GM12878 (cell line): Measurements from ENCODE around the gene CTSK. TPM values are rescaled to one million over a fixed set of nuclear protein-coding genes. Genes with fewer than 3 reads are reported as not detected.

Experiments
- ATAC-seq: fragments of 200-7000 bp; cut with Tn5 transposase; 3 replicates; pipeline ENCODE4 v1.9.1; 2020; ENCODE audit warnings: mild to moderate bottlenecking, moderate library complexity
- BruUV-seq: library from RNA; stranded (reverse); fragments of 400-500 nt; replicated peaks from 2 replicates; lab custom pipeline; 2021; lab: Mats Ljungman, UMichigan
- CTCF ChIA-PET: fragments of 300-600 bp; sonication (Branson Sonifier 250); formaldehyde crosslinking; extraction: SDS; loops from one replicate; lab custom pipeline; 2021; ENCODE audit warnings: inconsistent platforms; lab: Yijun Ruan, JAX
- POLR2A ChIA-PET: fragments of 350-600 bp; formaldehyde crosslinking; extraction: SDS; loops from one replicate; lab custom pipeline; 2021; ENCODE audit warnings: inconsistent platforms; lab: Charles Lee
- RAD21 ChIA-PET: fragments of 300-600 bp; sonication (Branson Sonifier 250); formaldehyde crosslinking; loops from one replicate; lab custom pipeline; 2023; ENCODE audit warnings: antibody characterized with exemption; ENCODE audit not compliant: unreplicated experiment; lab: Charles Lee
- SMC1A ChIA-PET: fragments of 300-600 bp; sonication (Branson Sonifier 250); formaldehyde crosslinking; loops from one replicate; lab custom pipeline; 2023; ENCODE audit not compliant: unreplicated experiment, uncharacterized antibody; lab: Charles Lee
- DNase-seq: peaks from one replicate; pipeline ENCODE4 v3.0.0-alpha.2; 2011; ENCODE audit warnings: low read depth, low spot score
- FAIRE-seq: peaks from 3 replicates; lab custom pipeline; 2011; peaks lifted over from hg19 to GRCh38; lab: Jason Lieb, UNC
- H2AFZ ChIP-seq: 2 replicates; pipeline ENCODE4 v1.6.0; 2011; ENCODE audit warnings: low read depth, low read length, control low read depth; ENCODE audit not compliant: control insufficient read depth
- H3K27ac ChIP-seq: 2 replicates; pipeline ENCODE4 v1.5.1; 2011; ENCODE audit warnings: control low read depth; ENCODE audit not compliant: control insufficient read depth, insufficient read depth
- H3K27me3 ChIP-seq, 2 experiments: replicated peaks in 1 of 2; 2 replicates each; pipeline versions ENCODE4 v1.6.0 to v1.6.1; 2011; ENCODE audit warnings: low read length in 1 of 2; ENCODE audit not compliant: control insufficient read depth in 2 of 2, insufficient read depth in 2 of 2
- H3K36me3 ChIP-seq, 2 experiments: 2 replicates each; pipeline ENCODE4 v1.5.1; 2011; ENCODE audit warnings: low read length in 1 of 2; ENCODE audit not compliant: control insufficient read depth in 2 of 2, insufficient read depth in 2 of 2
- H3K4me1 ChIP-seq: 2 replicates; pipeline ENCODE4 v1.6.1; 2011; ENCODE audit warnings: mild to moderate bottlenecking, low read length, moderate library complexity, mixed read lengths; ENCODE audit not compliant: control insufficient read depth, insufficient read depth
- H3K4me2 ChIP-seq: 2 replicates; pipeline ENCODE4 v1.6.0; 2011; ENCODE audit warnings: control low read depth; ENCODE audit not compliant: control insufficient read depth, insufficient read depth
- H3K4me3 ChIP-seq: fragments of 200-600 bp; sonication (generic); 2 replicates; pipeline ENCODE4 v1.5.1; 2016
- H3K79me2 ChIP-seq: 2 replicates; pipeline ENCODE4 v1.6.0; 2011; ENCODE audit warnings: low read length; ENCODE audit not compliant: control insufficient read depth, insufficient read depth
- H3K9ac ChIP-seq: 2 replicates; pipeline ENCODE4 v1.8.0; 2011; ENCODE audit warnings: low read length, control low read depth, mixed read lengths; ENCODE audit not compliant: control insufficient read depth, insufficient read depth
- H3K9me3 ChIP-seq: replicated peaks from 3 replicates; pipeline ENCODE4 v1.5.1; 2011; ENCODE audit warnings: mild to moderate bottlenecking, low read length; ENCODE audit not compliant: control insufficient read depth, insufficient read depth
- H4K20me1 ChIP-seq: 2 replicates; pipeline ENCODE4 v1.6.0; 2011; ENCODE audit not compliant: control insufficient read depth, insufficient read depth
- ASH2L ChIP-seq: fragments of 300-600, 200-600 bp; sonication (generic); IDR thresholded peaks from 2 replicates; pipeline ENCODE4 v1.6.1; 2017; ENCODE audit warnings: low read depth, mild to moderate bottlenecking, borderline replicate concordance
- ATF2 ChIP-seq: IDR thresholded peaks from 2 replicates; pipeline ENCODE4 v1.6.1; 2012; ENCODE audit warnings: low read length, inconsistent platforms
- CEBPB ChIP-seq, 2 experiments: fragments of 150-350 bp in 1 of 2; IDR thresholded peaks; 2 replicates each; pipeline ENCODE4 v1.6.1; 2012 to 2014; ENCODE audit warnings: low read depth in 2 of 2, low read length in 2 of 2, borderline replicate concordance in 1 of 2, inconsistent platforms in 1 of 2
- ETV6 ChIP-seq, 2 experiments: fragments of 450-650 bp in 1 of 2; IDR thresholded peaks in 1 of 2; conservative IDR thresholded peaks in 1 of 2; 2 replicates each; pipeline ENCODE4 v1.6.1; 2014; ENCODE audit warnings: antibody characterized with exemption in 1 of 2, borderline replicate concordance in 1 of 2, low read depth in 1 of 2, mild to moderate bottlenecking in 1 of 2, moderate library complexity in 1 of 2
- IRF3 ChIP-seq: fragments of 450-650 bp; IDR thresholded peaks from 2 replicates; pipeline ENCODE4 v1.6.1; 2014; ENCODE audit warnings: mild to moderate bottlenecking
- IRF4 ChIP-seq: IDR thresholded peaks from 2 replicates; pipeline ENCODE4 v1.6.1; 2011; ENCODE audit warnings: low read depth, low read length
- MEF2A ChIP-seq: IDR thresholded peaks from 2 replicates; pipeline ENCODE4 v1.6.1; 2011; ENCODE audit warnings: low read depth, mild to moderate bottlenecking, low read length, moderate library complexity; ENCODE audit not compliant: insufficient read depth
- PAX5 ChIP-seq: IDR thresholded peaks from 2 replicates; pipeline ENCODE4 v1.6.1; 2011; ENCODE audit warnings: low read depth, low read length, borderline replicate concordance
- RFX5 ChIP-seq: IDR thresholded peaks from 2 replicates; pipeline ENCODE4 v1.6.1; 2011; ENCODE audit warnings: low read depth, low read length, improper control_type of control experiment
- SIX5 ChIP-seq: IDR thresholded peaks from 2 replicates; pipeline ENCODE4 v1.6.1; 2011; ENCODE audit warnings: mild to moderate bottlenecking, low read depth, low read length, moderate library complexity; ENCODE audit not compliant: severe bottlenecking
- SP1 ChIP-seq: IDR thresholded peaks from one replicate; pipeline ENCODE4 v1.6.1; 2011; ENCODE audit warnings: low read depth, low read length
- TARDBP ChIP-seq: IDR thresholded peaks from 2 replicates; pipeline ENCODE4 v1.6.1; 2016; ENCODE audit warnings: borderline replicate concordance
- TCF3 ChIP-seq: IDR thresholded peaks from 2 replicates; pipeline ENCODE4 v1.6.1; 2012; ENCODE audit warnings: low read depth, mild to moderate bottlenecking, low read length, borderline replicate concordance; ENCODE audit not compliant: insufficient read depth
- YY1 ChIP-seq: IDR thresholded peaks from 2 replicates; pipeline ENCODE4 v1.6.1; 2011; ENCODE audit warnings: low read depth, mild to moderate bottlenecking, low read length
- WGBS: methylation state at CpG from one replicate; pipeline ENCODE4 v1.1.6; 2016; ENCODE audit warnings: low lambda C conversion rate; ENCODE audit not compliant: insufficient replicate concordance, insufficient coverage; ENCODE audit errors: missing lambda C conversion rate; 5-methylcytosine and 5-hydroxymethylcytosine counted together
- in situ Hi-C: fragments of 300-500 bp; cut with MboI; formaldehyde crosslinking; loops from 9 replicates; pipeline ENCODE4 v1.14.3; 2018; ENCODE audit warnings: mixed read lengths
- intact Hi-C: fragments of 100-400 bp; cut with micrococcal nuclease; formaldehyde crosslinking; loops from one replicate; pipeline ENCODE4 v1.14.2; 2022; ENCODE audit not compliant: unreplicated experiment
- polyA plus RNA-seq, 11 experiments: library from polyadenylated mRNA; depleted of rRNA in 4 of 11; unstranded in 6 of 11; stranded (reverse) in 5 of 11; fragments of >200 nt; fragmentation: Nextera tagmentation in 4 of 11; fragmentation: Illumina TruSeq in 1 of 11; extraction: Ambion mirVana in 4 of 11; extraction: Trizol in 1 of 11; gene quantifications; 1 replicate in 1 of 11; 2 replicates in 10 of 11; pipeline versions ENCODE4 v1.2.1 to v1.2.3, GENCODE V29; 2011 to 2016; ENCODE audit warnings: inconsistent platforms in 2 of 11, missing spikeins in 2 of 11, low read depth in 1 of 11
- total RNA-seq, 4 experiments: library from RNA; depleted of rRNA in 3 of 4; stranded (reverse); fragments of >200 nt in 3 of 4; fragmentation: Illumina TruSeq in 1 of 4; extraction: Trizol in 1 of 4; gene quantifications; 2 replicates each; pipeline versions ENCODE4 v1.2.1 to v1.2.3, GENCODE V29; 2013 to 2021

CTSK gene
- total and polyA plus RNA-seq, 10 of the 15 experiments (the other 5 are each of a cell fraction or from before 2014, with no cell fraction given) = 0.40 to 3.1 (median 0.83) TPM

- Histone ChIP-seq H3K9me3 (no peaks in the 10 kb centered on the region), H2AFZ (no peak overlapping the region), H3K4me3 (no peak overlapping the region), H3K27ac (no peak overlapping the region), H3K36me3 (peaks cover 2 to 8% of the 10 kb centered on the region in 2 experiments; a peak in 3 of 4 replicates), H3K79me2 (no peaks in the 10 kb centered on the region), H3K4me2 (no peak overlapping the region), H4K20me1 (no peaks in the 10 kb centered on the region), H3K27me3 (no peaks in the 10 kb centered on the region), H3K9ac (no peak overlapping the region), H3K4me1 (no peaks in the 10 kb centered on the region)
- ATAC-seq (no peak), DNase-seq (no peak), FAIRE-seq (no peak)
- intact Hi-C loops (no loop called here), in situ Hi-C loops (no loop called here)
- TF ChIP-seq IRF4 (no peak), ETV6 (conservative IDR thresholded peaks at IDR 0.05 in 1 of 2, IDR thresholded peaks at IDR 0.05 in 1 of 2; ENCODE audit: borderline replicate concordance in 1 of 2, low read depth in 1 of 2) (no peak), PAX5 (no peak), ASH2L (no peak), MEF2A (no peak), RFX5 (no peak), SIX5 (no peak), YY1 (no peak), TARDBP (no peak), SP1 (no peak), CEBPB (IDR thresholded peaks at IDR 0.05; ENCODE audit: borderline replicate concordance in 1 of 2, low read depth in 2 of 2, low read length in 2 of 2) (no peak), ATF2 (no peak), IRF3 (no peak), TCF3 (no peak)
- CTCF ChIA-PET = interaction anchor here (1.0 to 1.9 kb wide), 3 partner anchors 10 to 71 kb away, joined by 3 to 5 read pairs (median 5); no protein-coding TSS in a partner anchor
- no TSS peak for BruUV-seq
- RAD21 ChIA-PET = no interaction called here
- 98% methylated on average over 2 of the region's 2 CpGs for WGBS
- POLR2A ChIA-PET = no interaction called here
- SMC1A ChIA-PET = interaction anchor here (0.7 to 1.9 kb wide), 4 partner anchors 10 to 74 kb away, joined by 3 to 4 read pairs (median 4); no protein-coding TSS in a partner anchor
Observed at GRCh38 chr1:150808846-150809245, 786 bp upstream of the CTSK start.
